ENCODE measurements around the gene HPSE. TPM values are rescaled to one million over a fixed set of nuclear protein-coding genes. Genes with fewer than 3 reads are reported as not detected.

Gene HPSE
- total and polyA plus RNA-seq, 2 of the 13 experiments (the other 11 are each of a cell fraction or from before 2014, with no cell fraction given) = not detected

DNA sequence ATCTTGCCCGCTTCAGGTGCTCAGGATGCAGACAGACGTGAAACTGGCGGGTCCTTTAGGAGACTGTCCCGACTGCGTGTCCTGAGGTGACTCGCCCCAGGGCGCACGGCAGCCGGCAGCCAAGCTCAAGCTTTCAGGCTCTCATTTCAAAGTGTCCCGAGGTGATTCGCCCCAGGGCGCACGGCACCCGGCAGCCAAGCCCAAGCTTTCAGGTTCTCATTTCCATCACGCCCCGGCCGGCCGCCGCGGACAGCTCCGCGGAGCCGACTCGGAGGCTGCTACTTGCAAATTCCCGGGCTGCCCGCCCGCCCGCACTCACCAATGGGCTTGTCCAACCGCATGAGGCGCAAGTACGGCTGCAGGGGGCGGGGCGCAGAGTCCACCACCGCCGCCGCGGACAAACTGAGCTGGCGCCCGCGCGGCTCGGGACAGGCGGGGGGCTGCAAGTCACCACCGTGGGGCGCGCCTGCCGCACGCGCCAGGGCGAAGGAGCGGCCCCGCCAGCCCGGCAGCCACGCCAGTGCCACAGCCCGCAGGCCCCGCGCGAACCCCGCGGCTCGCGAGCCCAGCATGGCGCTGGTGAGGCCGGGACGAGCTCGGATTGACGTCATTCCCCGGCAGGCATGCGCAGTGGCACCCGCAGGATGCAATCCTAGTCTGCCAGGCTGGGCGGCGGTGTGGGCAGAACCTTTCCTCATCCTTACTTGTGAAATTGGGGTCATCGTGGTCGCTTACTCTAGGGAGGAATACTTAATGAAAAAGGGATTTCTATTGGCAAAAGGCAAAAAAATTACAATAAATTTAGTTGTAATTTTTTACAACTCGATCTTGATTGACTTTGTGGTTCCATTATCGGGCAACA is 50.2 kb downstream of the HPSE start, which contains the start of gene COQ2 (continued):
- TF ChIP-seq, protein P1, sequence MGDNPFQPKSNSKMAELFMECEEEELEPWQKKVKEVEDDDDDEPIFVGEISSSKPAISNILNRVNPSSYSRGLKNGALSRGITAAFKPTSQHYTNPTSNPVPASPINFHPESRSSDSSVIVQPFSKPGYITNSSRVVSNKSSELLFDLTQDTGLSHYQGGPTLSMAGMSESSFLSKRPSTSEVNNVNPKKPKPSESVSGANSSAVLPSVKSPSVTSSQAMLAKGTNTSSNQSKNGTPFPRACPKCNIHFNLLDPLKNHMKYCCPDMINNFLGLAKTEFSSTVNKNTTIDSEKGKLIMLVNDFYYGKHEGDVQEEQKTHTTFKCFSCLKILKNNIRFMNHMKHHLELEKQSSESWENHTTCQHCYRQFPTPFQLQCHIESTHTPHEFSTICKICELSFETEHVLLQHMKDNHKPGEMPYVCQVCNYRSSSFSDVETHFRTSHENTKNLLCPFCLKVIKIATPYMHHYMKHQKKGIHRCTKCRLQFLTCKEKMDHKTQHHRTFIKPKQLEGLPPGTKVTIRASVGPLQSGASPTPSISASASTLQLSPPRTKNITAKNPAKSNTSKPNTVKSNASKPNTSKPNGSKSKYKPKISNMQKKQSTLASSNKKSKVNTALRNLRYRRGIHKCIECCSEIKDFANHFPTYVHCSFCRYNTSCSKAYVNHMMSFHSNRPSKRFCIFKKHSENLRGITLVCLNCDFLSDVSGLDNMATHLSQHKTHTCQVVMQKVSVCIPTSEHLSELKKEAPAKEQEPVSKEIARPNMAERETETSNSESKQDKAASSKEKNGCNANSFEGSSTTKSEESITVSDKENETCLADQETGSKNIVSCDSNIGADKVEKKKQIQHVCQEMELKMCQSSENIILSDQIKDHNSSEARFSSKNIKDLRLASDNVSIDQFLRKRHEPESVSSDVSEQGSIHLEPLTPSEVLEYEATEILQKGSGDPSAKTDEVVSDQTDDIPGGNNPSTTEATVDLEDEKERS (CRISPR knock-in tag; IDR thresholded peaks at IDR 0.05) = no peak
- TF ChIP-seq, protein P2, sequence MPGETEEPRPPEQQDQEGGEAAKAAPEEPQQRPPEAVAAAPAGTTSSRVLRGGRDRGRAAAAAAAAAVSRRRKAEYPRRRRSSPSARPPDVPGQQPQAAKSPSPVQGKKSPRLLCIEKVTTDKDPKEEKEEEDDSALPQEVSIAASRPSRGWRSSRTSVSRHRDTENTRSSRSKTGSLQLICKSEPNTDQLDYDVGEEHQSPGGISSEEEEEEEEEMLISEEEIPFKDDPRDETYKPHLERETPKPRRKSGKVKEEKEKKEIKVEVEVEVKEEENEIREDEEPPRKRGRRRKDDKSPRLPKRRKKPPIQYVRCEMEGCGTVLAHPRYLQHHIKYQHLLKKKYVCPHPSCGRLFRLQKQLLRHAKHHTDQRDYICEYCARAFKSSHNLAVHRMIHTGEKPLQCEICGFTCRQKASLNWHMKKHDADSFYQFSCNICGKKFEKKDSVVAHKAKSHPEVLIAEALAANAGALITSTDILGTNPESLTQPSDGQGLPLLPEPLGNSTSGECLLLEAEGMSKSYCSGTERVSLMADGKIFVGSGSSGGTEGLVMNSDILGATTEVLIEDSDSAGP (CRISPR knock-in tag; IDR thresholded peaks at IDR 0.05; ENCODE audit: borderline replicate concordance) = peak; percentile 69
- TF ChIP-seq, protein P3, sequence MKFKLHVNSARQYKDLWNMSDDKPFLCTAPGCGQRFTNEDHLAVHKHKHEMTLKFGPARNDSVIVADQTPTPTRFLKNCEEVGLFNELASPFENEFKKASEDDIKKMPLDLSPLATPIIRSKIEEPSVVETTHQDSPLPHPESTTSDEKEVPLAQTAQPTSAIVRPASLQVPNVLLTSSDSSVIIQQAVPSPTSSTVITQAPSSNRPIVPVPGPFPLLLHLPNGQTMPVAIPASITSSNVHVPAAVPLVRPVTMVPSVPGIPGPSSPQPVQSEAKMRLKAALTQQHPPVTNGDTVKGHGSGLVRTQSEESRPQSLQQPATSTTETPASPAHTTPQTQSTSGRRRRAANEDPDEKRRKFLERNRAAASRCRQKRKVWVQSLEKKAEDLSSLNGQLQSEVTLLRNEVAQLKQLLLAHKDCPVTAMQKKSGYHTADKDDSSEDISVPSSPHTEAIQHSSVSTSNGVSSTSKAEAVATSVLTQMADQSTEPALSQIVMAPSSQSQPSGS (CRISPR knock-in tag; IDR thresholded peaks at IDR 0.05) = peak; percentile 94
- no peak; the same call in 1 of the 2 replicates for TF ChIP-seq IRF2 (CRISPR knock-in tag; IDR thresholded peaks at IDR 0.05)
- peak; percentile 85; the same call in 1 of the 2 replicates for TF ChIP-seq ZNF616 (CRISPR knock-in tag; IDR thresholded peaks at IDR 0.05; ENCODE audit: low read depth)
- TF ChIP-seq ZNF333 (CRISPR knock-in tag; IDR thresholded peaks at IDR 0.05; ENCODE audit: borderline replicate concordance) = no peak
- TF ChIP-seq, protein P4, sequence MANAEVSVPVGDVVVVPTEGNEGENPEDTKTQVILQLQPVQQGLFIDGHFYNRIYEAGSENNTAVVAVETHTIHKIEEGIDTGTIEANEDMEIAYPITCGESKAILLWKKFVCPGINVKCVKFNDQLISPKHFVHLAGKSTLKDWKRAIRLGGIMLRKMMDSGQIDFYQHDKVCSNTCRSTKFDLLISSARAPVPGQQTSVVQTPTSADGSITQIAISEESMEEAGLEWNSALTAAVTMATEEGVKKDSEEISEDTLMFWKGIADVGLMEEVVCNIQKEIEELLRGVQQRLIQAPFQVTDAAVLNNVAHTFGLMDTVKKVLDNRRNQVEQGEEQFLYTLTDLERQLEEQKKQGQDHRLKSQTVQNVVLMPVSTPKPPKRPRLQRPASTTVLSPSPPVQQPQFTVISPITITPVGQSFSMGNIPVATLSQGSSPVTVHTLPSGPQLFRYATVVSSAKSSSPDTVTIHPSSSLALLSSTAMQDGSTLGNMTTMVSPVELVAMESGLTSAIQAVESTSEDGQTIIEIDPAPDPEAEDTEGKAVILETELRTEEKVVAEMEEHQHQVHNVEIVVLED (CRISPR knock-in tag; IDR thresholded peaks at IDR 0.05; ENCODE audit: borderline replicate concordance) = peak; percentile 55
- TF ChIP-seq ERF (CRISPR knock-in tag; IDR thresholded peaks at IDR 0.05) = peak; percentile 25; the same call in 1 of the 2 replicates
- no peak for TF ChIP-seq NFE2 (CRISPR knock-in tag; IDR thresholded peaks at IDR 0.05)
- TF ChIP-seq SPEN (CRISPR knock-in tag; IDR thresholded peaks at IDR 0.05; ENCODE audit: low read depth) = peak; percentile 58; the same call in 1 of the 2 replicates
- no peak for TF ChIP-seq SRSF4 (IDR thresholded peaks at IDR 0.05; ENCODE audit: low read depth, low read length, poor library complexity, severe bottlenecking)
- peak; percentile 68 for TF ChIP-seq NR2C2 (CRISPR knock-in tag; IDR thresholded peaks at IDR 0.05; ENCODE audit: borderline replicate concordance)
- TF ChIP-seq MAF1 (CRISPR knock-in tag; IDR thresholded peaks at IDR 0.05; ENCODE audit: borderline replicate concordance) = no peak
- TF ChIP-seq, protein P5, sequence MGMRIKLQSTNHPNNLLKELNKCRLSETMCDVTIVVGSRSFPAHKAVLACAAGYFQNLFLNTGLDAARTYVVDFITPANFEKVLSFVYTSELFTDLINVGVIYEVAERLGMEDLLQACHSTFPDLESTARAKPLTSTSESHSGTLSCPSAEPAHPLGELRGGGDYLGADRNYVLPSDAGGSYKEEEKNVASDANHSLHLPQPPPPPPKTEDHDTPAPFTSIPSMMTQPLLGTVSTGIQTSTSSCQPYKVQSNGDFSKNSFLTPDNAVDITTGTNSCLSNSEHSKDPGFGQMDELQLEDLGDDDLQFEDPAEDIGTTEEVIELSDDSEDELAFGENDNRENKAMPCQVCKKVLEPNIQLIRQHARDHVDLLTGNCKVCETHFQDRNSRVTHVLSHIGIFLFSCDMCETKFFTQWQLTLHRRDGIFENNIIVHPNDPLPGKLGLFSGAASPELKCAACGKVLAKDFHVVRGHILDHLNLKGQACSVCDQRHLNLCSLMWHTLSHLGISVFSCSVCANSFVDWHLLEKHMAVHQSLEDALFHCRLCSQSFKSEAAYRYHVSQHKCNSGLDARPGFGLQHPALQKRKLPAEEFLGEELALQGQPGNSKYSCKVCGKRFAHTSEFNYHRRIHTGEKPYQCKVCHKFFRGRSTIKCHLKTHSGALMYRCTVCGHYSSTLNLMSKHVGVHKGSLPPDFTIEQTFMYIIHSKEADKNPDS (CRISPR knock-in tag; IDR thresholded peaks at IDR 0.05) = no peak
- TF ChIP-seq, protein P6, sequence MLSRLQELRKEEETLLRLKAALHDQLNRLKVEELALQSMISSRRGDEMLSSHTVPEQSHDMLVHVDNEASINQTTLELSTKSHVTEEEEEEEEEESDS (CRISPR knock-in tag; IDR thresholded peaks at IDR 0.05; ENCODE audit: borderline replicate concordance) = no peak
- peak; percentile 72 for TF ChIP-seq NFYC (CRISPR knock-in tag; IDR thresholded peaks at IDR 0.05)
- no peak for TF ChIP-seq CHD4 (IDR thresholded peaks at IDR 0.05; ENCODE audit: borderline replicate concordance, low read length)
- no peak for TF ChIP-seq NR2F2 (IDR thresholded peaks at IDR 0.05; ENCODE audit: borderline replicate concordance, low read depth)

Measured in HepG2 (cell line).